Measurements from ENCODE around the gene RHBDD1. TPM values are rescaled to one million over a fixed set of nuclear protein-coding genes. Genes with fewer than 3 reads are reported as not detected.

The RHBDD1 gene
- total and polyA plus RNA-seq, 2 experiments from 2014 or later: 20.1 to 20.9 TPM

DNA sequence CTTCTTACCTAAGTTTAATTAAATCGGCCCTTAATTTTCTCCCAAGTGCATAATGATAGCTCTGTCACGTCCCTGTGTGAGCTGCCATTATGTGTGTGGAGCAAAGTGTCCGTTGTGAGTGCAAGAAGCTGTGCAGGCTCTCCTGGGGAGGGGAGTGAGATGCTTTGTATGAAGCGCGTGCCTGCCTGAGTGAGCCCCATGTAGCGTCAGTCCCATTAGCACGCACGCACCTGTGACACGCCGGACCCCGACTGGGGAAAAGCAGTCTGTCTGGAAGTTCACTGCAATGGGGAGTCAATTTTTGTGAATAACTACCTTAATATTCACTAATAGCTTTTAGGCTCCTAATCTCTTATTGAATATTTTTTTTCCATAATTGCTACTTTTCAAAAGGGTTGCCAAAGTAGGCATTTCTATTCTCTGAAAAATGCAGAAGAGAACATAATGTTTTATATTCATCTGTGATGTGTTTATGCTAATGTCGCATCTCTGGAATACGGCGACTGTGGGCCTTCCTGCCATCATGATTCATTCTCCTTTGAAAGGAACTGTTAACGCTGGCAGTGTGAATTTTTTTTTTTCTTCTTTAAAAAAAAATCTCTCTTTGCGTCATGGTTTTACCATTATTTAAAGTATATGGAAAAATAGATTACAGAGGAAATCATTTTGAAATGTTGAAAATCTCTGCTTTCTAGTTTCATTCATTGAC is 170.5 kb downstream of the RHBDD1 start:
- no peak for DNase-seq (ENCODE audit: low spot score)
- Histone ChIP-seq H2AFZ (no peak overlapping the region), H3K4me2 (no peak overlapping the region)

DNA sequence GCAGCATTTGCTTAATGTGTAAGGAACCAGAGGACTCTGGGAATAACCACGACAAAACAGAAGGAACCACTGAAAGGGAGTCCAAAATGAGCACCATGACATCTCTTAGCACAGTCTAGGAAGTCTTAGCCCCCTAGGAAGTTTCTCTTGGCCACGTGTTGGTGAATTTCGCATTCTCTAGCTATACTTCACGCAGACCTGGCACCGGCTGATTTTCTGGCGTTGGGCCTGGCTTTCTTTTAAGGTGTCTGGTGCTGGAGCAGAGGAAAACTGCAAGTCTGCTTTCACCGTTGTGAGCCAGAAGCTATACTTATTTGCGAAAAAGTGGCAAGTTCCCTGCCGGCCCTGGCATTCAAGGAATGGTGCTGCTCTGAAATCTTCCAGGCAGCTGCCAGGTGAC is 171.3 kb downstream of the RHBDD1 start:
- TF ChIP-seq EZH2 (IDR thresholded peaks at IDR 0.05; ENCODE audit: borderline replicate concordance): no peak
- TF ChIP-seq, protein P1, sequence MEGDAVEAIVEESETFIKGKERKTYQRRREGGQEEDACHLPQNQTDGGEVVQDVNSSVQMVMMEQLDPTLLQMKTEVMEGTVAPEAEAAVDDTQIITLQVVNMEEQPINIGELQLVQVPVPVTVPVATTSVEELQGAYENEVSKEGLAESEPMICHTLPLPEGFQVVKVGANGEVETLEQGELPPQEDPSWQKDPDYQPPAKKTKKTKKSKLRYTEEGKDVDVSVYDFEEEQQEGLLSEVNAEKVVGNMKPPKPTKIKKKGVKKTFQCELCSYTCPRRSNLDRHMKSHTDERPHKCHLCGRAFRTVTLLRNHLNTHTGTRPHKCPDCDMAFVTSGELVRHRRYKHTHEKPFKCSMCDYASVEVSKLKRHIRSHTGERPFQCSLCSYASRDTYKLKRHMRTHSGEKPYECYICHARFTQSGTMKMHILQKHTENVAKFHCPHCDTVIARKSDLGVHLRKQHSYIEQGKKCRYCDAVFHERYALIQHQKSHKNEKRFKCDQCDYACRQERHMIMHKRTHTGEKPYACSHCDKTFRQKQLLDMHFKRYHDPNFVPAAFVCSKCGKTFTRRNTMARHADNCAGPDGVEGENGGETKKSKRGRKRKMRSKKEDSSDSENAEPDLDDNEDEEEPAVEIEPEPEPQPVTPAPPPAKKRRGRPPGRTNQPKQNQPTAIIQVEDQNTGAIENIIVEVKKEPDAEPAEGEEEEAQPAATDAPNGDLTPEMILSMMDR (IDR thresholded peaks at IDR 0.05; ENCODE audit: poor library complexity): no peak
- TF ChIP-seq EZH2phosphoT487 (IDR thresholded peaks at IDR 0.05; ENCODE audit: low read depth, severe bottlenecking, unreplicated experiment): no peak
- Histone ChIP-seq H3K27me3 (no peaks in the 10 kb centered on the region), H3K9me3 (ENCODE audit: low read depth) (no peaks in the 10 kb centered on the region), H3K4me1 (ENCODE audit: insufficient read depth) (no peaks in the 10 kb centered on the region), H3K36me3 (replicated peaks; ENCODE audit: insufficient read depth, low read depth) (no peaks in the 10 kb centered on the region), H2AFZ (no peak overlapping the region), H3K79me2 (no peaks in the 10 kb centered on the region), H3K27ac (no peak overlapping the region), H3K9me2 (replicated peaks; ENCODE audit: insufficient read depth) (no peaks in the 10 kb centered on the region), H3K4me2 (no peak overlapping the region), H3K4me3 (no peak overlapping the region), H4K20me1 (ENCODE audit: insufficient read depth, poor library complexity, severe bottlenecking) (no peaks in the 10 kb centered on the region)
- no peak for DNase-seq (ENCODE audit: low spot score)
- 81% methylated on average over 9 of the region's 9 CpGs for WGBS (ENCODE audit: low lambda C conversion rate, missing lambda C conversion rate)

More for the DNA sequence above, 170.5 kb downstream of the RHBDD1 start:
- Histone ChIP-seq H3K36me3 (replicated peaks; ENCODE audit: insufficient read depth, low read depth) (no peaks in the 10 kb centered on the region), H3K4me1 (ENCODE audit: insufficient read depth) (no peaks in the 10 kb centered on the region), H3K9me3 (ENCODE audit: low read depth) (no peaks in the 10 kb centered on the region), H4K20me1 (ENCODE audit: insufficient read depth, poor library complexity, severe bottlenecking) (no peaks in the 10 kb centered on the region), H3K27me3 (no peaks in the 10 kb centered on the region), H3K4me3 (no peak overlapping the region), H3K79me2 (no peaks in the 10 kb centered on the region), H3K9me2 (replicated peaks; ENCODE audit: insufficient read depth) (no peaks in the 10 kb centered on the region), H3K27ac (no peak overlapping the region)
- TF ChIP-seq EZH2 (IDR thresholded peaks at IDR 0.05; ENCODE audit: borderline replicate concordance) (no peak), EZH2phosphoT487 (IDR thresholded peaks at IDR 0.05; ENCODE audit: low read depth, severe bottlenecking, unreplicated experiment) (no peak)
- TF ChIP-seq, protein P1 (IDR thresholded peaks at IDR 0.05; ENCODE audit: poor library complexity): no peak
- WGBS (ENCODE audit: low lambda C conversion rate, missing lambda C conversion rate): 94% methylated on average over 16 of the region's 16 CpGs

- no peaks in the 10 kb centered on the region for H3K4me1 ChIP-seq (ENCODE audit: insufficient read depth)
- H2AFZ ChIP-seq: no peak overlapping the region
- no peaks in the 10 kb centered on the region for H4K20me1 ChIP-seq (ENCODE audit: insufficient read depth, poor library complexity, severe bottlenecking)
- no peaks in the 10 kb centered on the region for H3K36me3 ChIP-seq (replicated peaks; ENCODE audit: insufficient read depth, low read depth)
- H3K4me3 ChIP-seq: no peak overlapping the region
- 95% methylated on average over 17 of the region's 17 CpGs for WGBS (ENCODE audit: low lambda C conversion rate, missing lambda C conversion rate)
- no peaks in the 10 kb centered on the region for H3K9me3 ChIP-seq (ENCODE audit: low read depth)
- H3K27me3 ChIP-seq: no peaks in the 10 kb centered on the region
- DNase-seq (ENCODE audit: low spot score): no peak
- no peaks in the 10 kb centered on the region for H3K9me2 ChIP-seq (replicated peaks; ENCODE audit: insufficient read depth)
- TF ChIP-seq EZH2phosphoT487 (IDR thresholded peaks at IDR 0.05; ENCODE audit: low read depth, severe bottlenecking, unreplicated experiment) (no peak), EZH2 (IDR thresholded peaks at IDR 0.05; ENCODE audit: borderline replicate concordance) (no peak)
- TF ChIP-seq, protein P1 (IDR thresholded peaks at IDR 0.05; ENCODE audit: poor library complexity): no peak
- H3K4me2 ChIP-seq: no peak overlapping the region
- no peaks in the 10 kb centered on the region for H3K79me2 ChIP-seq
- H3K27ac ChIP-seq: no peak overlapping the region
Observed at GRCh38 chr2:227007940-227008339, 172.1 kb downstream of the RHBDD1 start.

Measured in hepatocyte (in vitro differentiated cells).